GM18520 (cell line): ENCODE measurements around the gene FLCN.
"Not testable (repeated sequence)": the region's sequence is repeated elsewhere in the genome, so short reads cannot be mapped to it uniquely, and the experiment has no call there.

Source experiments
- ATAC-seq: cut with Tn5 transposase; IDR thresholded peaks from one replicate; pipeline ENCODE4 v1.9.1; 2021; ENCODE audit not compliant: unreplicated experiment

FLCN gene

GRCh38 chr17:17214646-17215436 is 22.1 kb downstream of the FLCN start:
- no peak for ATAC-seq

- ATAC-seq: no peak
Observed at GRCh38 chr17:17213775-17214174, 23.2 kb downstream of the FLCN start.

GRCh38 chr17:17207998-17208397 is 29.0 kb downstream of the FLCN start:
- no peak for ATAC-seq

GRCh38 chr17:17206913-17207335 is 30.0 kb downstream of the FLCN start:
- ATAC-seq: no peak

GRCh38 chr17:17206124-17206912 is 30.6 kb downstream of the FLCN start, which contains the start of gene PLD6:
Gene PLD6 (minus strand): TSS chr17:17206333. CDS start chr17:17206286, 47 bp downstream.
- ATAC-seq: peak; percentile 38

- ATAC-seq: no peak
Observed at GRCh38 chr17:17205368-17206123, 31.4 kb downstream of the FLCN start.

GRCh38 chr17:17204635-17205231 is 32.2 kb downstream of the FLCN start:
- no peak for ATAC-seq

GRCh38 chr17:17204041-17204591 is 32.9 kb downstream of the FLCN start:
- ATAC-seq: no peak

- ATAC-seq: no peak
Observed at GRCh38 chr17:17203173-17203730, 33.7 kb downstream of the FLCN start.

- ATAC-seq: no peak
Observed at GRCh38 chr17:17201907-17202306, 35.1 kb downstream of the FLCN start.

GRCh38 chr17:17201271-17201670 is 35.7 kb downstream of the FLCN start:
- no peak for ATAC-seq

GRCh38 chr17:17200831-17201230 is 36.1 kb downstream of the FLCN start:
- no peak for ATAC-seq

- ATAC-seq: no peak
Observed at GRCh38 chr17:17200311-17200710, 36.7 kb downstream of the FLCN start.

- ATAC-seq: no peak
Observed at GRCh38 chr17:17198281-17198680, 38.7 kb downstream of the FLCN start.

GRCh38 chr17:17196776-17197175 is 40.2 kb downstream of the FLCN start:
- no peak for ATAC-seq

GRCh38 chr17:17195466-17195865 is 41.5 kb downstream of the FLCN start:
- ATAC-seq: not testable (repeated sequence)

- ATAC-seq: no peak
Observed at GRCh38 chr17:17191961-17192381, 45.0 kb downstream of the FLCN start.

GRCh38 chr17:17191346-17191792 is 45.6 kb downstream of the FLCN start:
- no peak for ATAC-seq

GRCh38 chr17:17190188-17190587 is 46.8 kb downstream of the FLCN start:
- ATAC-seq: no peak

- ATAC-seq: no peak
Observed at GRCh38 chr17:17189559-17189958, 47.4 kb downstream of the FLCN start.
